SU-DHL-6 (cell line): Measurements from ENCODE around the gene SLC7A5.

Experiments used
- H2AFZ ChIP-seq: fragments of 200-600 bp; sonication (generic); 2 replicates; pipeline ENCODE4 v1.6.1; 2014; ENCODE audit warnings: low read depth, mild to moderate bottlenecking, moderate library complexity, mixed read lengths, antibody characterized with exemption, low read length; ENCODE audit not compliant: severe bottlenecking
- H3F3A ChIP-seq: fragments of 200-600 bp; shearing (Covaris generic); 2 replicates; pipeline ENCODE4 v1.6.0; 2016; ENCODE audit warnings: antibody characterized with exemption, mild to moderate bottlenecking; ENCODE audit not compliant: insufficient read depth
- H3K27ac ChIP-seq: fragments of 200-600 bp; sonication (generic); 2 replicates; pipeline ENCODE4 v1.5.1; 2016; ENCODE audit warnings: low read depth, mild to moderate bottlenecking, low read length, moderate library complexity, mixed read lengths
- H3K27me3 ChIP-seq: fragments of 200-600 bp; sonication (generic), shearing (Covaris generic); 2 replicates; pipeline ENCODE4 v1.6.0; 2014; ENCODE audit warnings: mild to moderate bottlenecking, low read length
- H3K36me3 ChIP-seq: fragments of 200-600 bp; sonication (generic); 2 replicates; pipeline ENCODE4 v1.6.1; 2014; ENCODE audit warnings: mild to moderate bottlenecking, low read length, mixed read lengths
- H3K4me2 ChIP-seq: fragments of 300-600, 200-600 bp; shearing (Covaris generic), sonication (generic); 2 replicates; pipeline ENCODE4 v1.6.0; 2014; ENCODE audit warnings: low read length, low read depth, mild to moderate bottlenecking; ENCODE audit not compliant: poor library complexity, severe bottlenecking
- H3K4me3 ChIP-seq: fragments of 200-600 bp; sonication (generic); 2 replicates; pipeline ENCODE4 v1.5.1; 2014; ENCODE audit warnings: antibody characterized with exemption, low read length, mild to moderate bottlenecking, mixed read lengths; ENCODE audit not compliant: insufficient read depth, poor library complexity, severe bottlenecking
- H3K79me2 ChIP-seq: fragments of 200-600 bp; sonication (generic); 2 replicates; pipeline ENCODE4 v1.6.1; 2014; ENCODE audit warnings: mild to moderate bottlenecking, low read length, moderate library complexity; ENCODE audit not compliant: insufficient read depth
- H3K9ac ChIP-seq: fragments of 200-600 bp; sonication (generic); 2 replicates; pipeline ENCODE4 v1.7.0; 2014; ENCODE audit warnings: mild to moderate bottlenecking, low read length
- H3K9me2 ChIP-seq: fragments of 200-600 bp; sonication (generic); replicated peaks from 2 replicates; pipeline ENCODE4 v1.6.1; 2014; ENCODE audit warnings: low read length; ENCODE audit not compliant: insufficient read depth
- H3K9me3 ChIP-seq: fragments of 200-600 bp; sonication (generic); 2 replicates; pipeline ENCODE4 v1.6.1; 2014; ENCODE audit warnings: low read length, mixed read lengths; ENCODE audit not compliant: insufficient read depth
- H4K20me1 ChIP-seq: fragments of 200-600 bp; sonication (generic); 2 replicates; pipeline ENCODE4 v1.6.1; 2014; ENCODE audit warnings: low read depth, mild to moderate bottlenecking, antibody characterized with exemption, low read length, moderate library complexity, mixed read lengths
- CTCF ChIP-seq: fragments of 200-600 bp; sonication (generic); IDR thresholded peaks from one replicate; pipeline ENCODE4 v1.5.1; 2017; ENCODE audit warnings: antibody characterized with exemption, mild to moderate bottlenecking, low read length, moderate library complexity; ENCODE audit not compliant: insufficient read depth, poor library complexity, severe bottlenecking
- EZH2phosphoT487 ChIP-seq: fragments of 200-600 bp; sonication (generic), shearing (Covaris generic); conservative IDR thresholded peaks from 2 replicates; pipeline ENCODE4 v1.6.1; 2018; ENCODE audit warnings: mild to moderate bottlenecking, antibody characterized with exemption, low read length, moderate library complexity, mixed read lengths

SLC7A5 gene

GRCh38 chr16:87834005-87834667, 35.2 kb downstream of the SLC7A5 start:
- Histone ChIP-seq H3K9me3 (no peaks in the 10 kb centered on the region), H3F3A (peaks cover 11% of the 10 kb centered on the region), H3K9me2 (no peaks in the 10 kb centered on the region), H3K4me3 (no peak overlapping the region), H2AFZ (no peak overlapping the region), H3K36me3 (no peaks in the 10 kb centered on the region; the same call in 1 of the 2 replicates), H4K20me1 (no peaks in the 10 kb centered on the region), H3K79me2 (no peaks in the 10 kb centered on the region), H3K4me2 (no peak overlapping the region), H3K27me3 (no peaks in the 10 kb centered on the region), H3K27ac (no peak overlapping the region; the same call in 1 of the 2 replicates), H3K9ac (no peak overlapping the region)
- TF ChIP-seq EZH2phosphoT487, result no peak

GRCh38 chr16:87833548-87833947, 35.8 kb downstream of the SLC7A5 start:
- Histone ChIP-seq H3K27me3 (no peaks in the 10 kb centered on the region), H3K9ac (peak overlapping the region; percentile 12; the same call in 1 of the 2 replicates), H3K9me2 (no peaks in the 10 kb centered on the region), H3F3A (peaks cover 11% of the 10 kb centered on the region), H3K79me2 (no peaks in the 10 kb centered on the region), H3K36me3 (no peaks in the 10 kb centered on the region; the same call in 1 of the 2 replicates), H4K20me1 (no peaks in the 10 kb centered on the region), H3K9me3 (no peaks in the 10 kb centered on the region), H3K27ac (peak overlapping the region; percentile 68), H2AFZ (no peak overlapping the region), H3K4me3 (no peak overlapping the region), H3K4me2 (peak overlapping the region; percentile 7)
- no peak for TF ChIP-seq CTCF
- no peak for TF ChIP-seq EZH2phosphoT487

- H3K79me2 ChIP-seq, result no peaks in the 10 kb centered on the region
- no peak overlapping the region for H2AFZ ChIP-seq
- H3K36me3 ChIP-seq, result no peaks in the 10 kb centered on the region; the same call in 1 of the 2 replicates
- H3K9me3 ChIP-seq, result no peaks in the 10 kb centered on the region
- H3K4me3 ChIP-seq, result no peak overlapping the region
- peaks cover 15% of the 10 kb centered on the region for H3F3A ChIP-seq
- H3K9me2 ChIP-seq, result no peaks in the 10 kb centered on the region
- TF ChIP-seq CTCF, result no peak
- TF ChIP-seq EZH2phosphoT487, result no peak
- no peaks in the 10 kb centered on the region for H3K27me3 ChIP-seq
- peak overlapping the region; percentile 7 for H3K4me2 ChIP-seq
- H4K20me1 ChIP-seq, result no peaks in the 10 kb centered on the region
- peak overlapping the region; percentile 12; the same call in 1 of the 2 replicates for H3K9ac ChIP-seq
- H3K27ac ChIP-seq, result peak overlapping the region; percentile 68
Observed at GRCh38 chr16:87832741-87833502, 36.4 kb downstream of the SLC7A5 start.

- Histone ChIP-seq H3F3A (peaks cover 15% of the 10 kb centered on the region), H3K79me2 (no peaks in the 10 kb centered on the region), H3K4me2 (no peak overlapping the region), H3K36me3 (no peaks in the 10 kb centered on the region; the same call in 1 of the 2 replicates), H3K27me3 (no peaks in the 10 kb centered on the region), H3K9ac (no peak overlapping the region), H3K27ac (peak overlapping the region; percentile 68; the same call in 1 of the 2 replicates), H3K4me3 (no peak overlapping the region), H3K9me3 (no peaks in the 10 kb centered on the region), H3K9me2 (no peaks in the 10 kb centered on the region), H4K20me1 (no peaks in the 10 kb centered on the region), H2AFZ (no peak overlapping the region)
- no peak for TF ChIP-seq CTCF
- TF ChIP-seq EZH2phosphoT487, result no peak
Observed at GRCh38 chr16:87832137-87832527, 37.2 kb downstream of the SLC7A5 start.
